RWPE2 (cell line): ENCODE results near the gene TCF15.

Experiments
- ATAC-seq: fragments of 200-7000 bp; cut with Tn5 transposase; 3 replicates; pipeline ENCODE4 v1.9.1; 2021; ENCODE audit warnings: low read depth
- DNase-seq: peaks from one replicate; pipeline ENCODE4 v3.0.0-alpha.2; 2020; ENCODE audit warnings: low spot score
- H3K27ac ChIP-seq: fragments of 450-650 bp; 2 replicates; pipeline ENCODE4 v1.5.1; 2017; ENCODE audit warnings: mild to moderate bottlenecking; ENCODE audit not compliant: poor library complexity, severe bottlenecking
- H3K27me3 ChIP-seq: fragments of 250-450 bp; sonication (Bioruptor Pico); 2 replicates; pipeline ENCODE4 v1.5.1; 2021; ENCODE audit warnings: mild to moderate bottlenecking, moderate library complexity; ENCODE audit not compliant: insufficient read depth, poor library complexity, severe bottlenecking
- H3K36me3 ChIP-seq: fragments of 250-450 bp; sonication (Bioruptor Pico); 2 replicates; pipeline ENCODE4 v1.5.1; 2020; ENCODE audit warnings: low read depth, mild to moderate bottlenecking, moderate library complexity
- H3K4me1 ChIP-seq: fragments of 250-450 bp; sonication (Bioruptor Pico); 2 replicates; pipeline ENCODE4 v1.5.1; 2021; ENCODE audit warnings: mild to moderate bottlenecking, moderate library complexity; ENCODE audit not compliant: insufficient read depth, poor library complexity, severe bottlenecking
- H3K4me3 ChIP-seq: fragments of 250-450 bp; sonication (Bioruptor Pico); 2 replicates; pipeline ENCODE4 v1.5.1; 2021; ENCODE audit warnings: mild to moderate bottlenecking, moderate library complexity; ENCODE audit not compliant: severe bottlenecking
- H3K9me3 ChIP-seq: fragments of 250-450 bp; sonication (Bioruptor Pico); 2 replicates; pipeline ENCODE4 v1.5.1; 2021; ENCODE audit warnings: mild to moderate bottlenecking, moderate library complexity; ENCODE audit not compliant: severe bottlenecking
- TF ChIP-seq, protein P1 (sequence below): fragments of 450-650 bp; IDR thresholded peaks from one replicate; pipeline ENCODE4 v1.5.1; 2017; ENCODE audit warnings: mild to moderate bottlenecking, moderate library complexity; ENCODE audit not compliant: poor library complexity, severe bottlenecking

TCF15 gene

DNA sequence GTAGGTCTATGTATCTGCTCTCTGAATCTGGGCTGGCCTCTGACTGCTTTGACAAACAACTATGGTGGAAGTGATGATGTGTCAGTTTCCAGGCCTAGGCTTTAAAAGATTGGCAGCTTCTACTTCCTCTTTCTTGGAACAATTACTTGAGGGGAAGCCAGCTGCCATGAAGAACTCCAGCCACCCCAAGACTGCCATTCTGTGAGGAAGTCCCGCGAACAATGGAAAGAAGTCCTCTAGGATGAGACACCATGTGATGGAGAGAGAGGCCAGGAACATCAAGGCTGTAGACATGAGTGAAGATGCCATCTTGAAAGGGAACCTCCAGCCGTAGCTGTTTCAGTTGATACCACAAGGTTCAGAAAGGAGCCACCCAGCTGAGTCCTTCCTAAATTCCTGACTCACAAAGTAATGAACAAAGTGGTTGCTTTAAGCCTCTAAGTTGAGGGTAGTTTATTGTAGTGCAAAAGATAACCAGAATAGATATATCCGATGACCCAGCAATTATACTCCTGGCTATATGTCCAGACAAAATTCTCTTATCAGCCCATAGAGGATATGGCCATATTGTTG lies 15.3 kb upstream of the TCF15 start:
- DNase-seq, result no peak

DNA sequence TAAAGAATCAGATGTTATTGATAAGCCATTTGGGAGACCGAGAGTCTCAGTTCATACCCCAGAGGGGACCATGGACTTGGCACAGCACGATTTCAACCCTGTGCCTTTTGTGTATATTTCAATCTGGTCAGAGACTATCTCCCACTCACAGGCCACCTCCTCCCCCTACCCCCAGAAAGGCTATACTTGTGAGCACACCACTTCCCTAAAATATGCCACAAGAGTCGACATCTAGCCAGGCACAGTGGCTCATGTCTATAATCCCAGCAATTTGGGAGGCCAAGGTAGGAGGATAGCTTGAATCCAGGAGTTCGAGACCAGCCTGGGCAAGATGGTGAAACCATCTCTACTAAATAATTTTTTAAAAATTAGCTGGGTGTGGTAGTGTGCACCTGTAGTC lies 13.6 kb upstream of the TCF15 start:
- Histone ChIP-seq H3K36me3 (no peaks in the 10 kb centered on the region), H3K4me1 (no peaks in the 10 kb centered on the region), H3K9me3 (no peaks in the 10 kb centered on the region), H3K27me3 (peaks cover 3% of the 10 kb centered on the region), H3K27ac (no peak overlapping the region), H3K4me3 (no peak overlapping the region)
- TF ChIP-seq, protein P1, sequence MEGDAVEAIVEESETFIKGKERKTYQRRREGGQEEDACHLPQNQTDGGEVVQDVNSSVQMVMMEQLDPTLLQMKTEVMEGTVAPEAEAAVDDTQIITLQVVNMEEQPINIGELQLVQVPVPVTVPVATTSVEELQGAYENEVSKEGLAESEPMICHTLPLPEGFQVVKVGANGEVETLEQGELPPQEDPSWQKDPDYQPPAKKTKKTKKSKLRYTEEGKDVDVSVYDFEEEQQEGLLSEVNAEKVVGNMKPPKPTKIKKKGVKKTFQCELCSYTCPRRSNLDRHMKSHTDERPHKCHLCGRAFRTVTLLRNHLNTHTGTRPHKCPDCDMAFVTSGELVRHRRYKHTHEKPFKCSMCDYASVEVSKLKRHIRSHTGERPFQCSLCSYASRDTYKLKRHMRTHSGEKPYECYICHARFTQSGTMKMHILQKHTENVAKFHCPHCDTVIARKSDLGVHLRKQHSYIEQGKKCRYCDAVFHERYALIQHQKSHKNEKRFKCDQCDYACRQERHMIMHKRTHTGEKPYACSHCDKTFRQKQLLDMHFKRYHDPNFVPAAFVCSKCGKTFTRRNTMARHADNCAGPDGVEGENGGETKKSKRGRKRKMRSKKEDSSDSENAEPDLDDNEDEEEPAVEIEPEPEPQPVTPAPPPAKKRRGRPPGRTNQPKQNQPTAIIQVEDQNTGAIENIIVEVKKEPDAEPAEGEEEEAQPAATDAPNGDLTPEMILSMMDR, result no peak
- DNase-seq (no peak), ATAC-seq (no peak)

More for the DNA sequence above, 15.3 kb upstream of the TCF15 start:
- Histone ChIP-seq H3K27ac (no peak overlapping the region), H3K36me3 (no peaks in the 10 kb centered on the region), H3K27me3 (peaks cover 3% of the 10 kb centered on the region), H3K4me1 (no peaks in the 10 kb centered on the region), H3K4me3 (no peak overlapping the region), H3K9me3 (no peaks in the 10 kb centered on the region)
- TF ChIP-seq, protein P1, result no peak
- no peak for ATAC-seq

DNA sequence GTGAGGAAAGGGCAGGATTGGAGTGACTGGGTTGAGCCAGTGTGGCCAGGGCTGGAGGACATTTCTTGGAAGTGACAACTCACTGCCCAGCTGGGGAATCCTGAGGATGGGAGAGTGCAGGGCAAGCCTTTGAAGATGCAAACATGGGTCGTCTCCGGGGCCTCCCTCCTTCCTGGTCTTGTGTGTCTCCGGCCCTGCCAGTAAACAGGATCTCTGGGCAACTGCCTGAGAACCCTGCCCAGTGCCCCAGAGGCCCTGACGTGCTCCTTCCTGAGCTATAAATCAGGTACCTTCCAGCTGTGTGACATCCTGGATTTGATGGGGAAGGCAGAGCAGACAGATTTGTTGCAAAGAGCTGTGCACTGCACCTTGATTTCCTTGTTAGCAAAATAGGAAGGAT lies 12.9 kb upstream of the TCF15 start:
- no peaks in the 10 kb centered on the region for H3K9me3 ChIP-seq
- ATAC-seq (no peak), DNase-seq (no peak)
- no peak overlapping the region for H3K4me3 ChIP-seq
- H3K4me1 ChIP-seq, result no peaks in the 10 kb centered on the region
- peaks cover 3% of the 10 kb centered on the region for H3K27me3 ChIP-seq
- no peaks in the 10 kb centered on the region for H3K36me3 ChIP-seq
- TF ChIP-seq, protein P1, result no peak
- H3K27ac ChIP-seq, result no peak overlapping the region

DNA sequence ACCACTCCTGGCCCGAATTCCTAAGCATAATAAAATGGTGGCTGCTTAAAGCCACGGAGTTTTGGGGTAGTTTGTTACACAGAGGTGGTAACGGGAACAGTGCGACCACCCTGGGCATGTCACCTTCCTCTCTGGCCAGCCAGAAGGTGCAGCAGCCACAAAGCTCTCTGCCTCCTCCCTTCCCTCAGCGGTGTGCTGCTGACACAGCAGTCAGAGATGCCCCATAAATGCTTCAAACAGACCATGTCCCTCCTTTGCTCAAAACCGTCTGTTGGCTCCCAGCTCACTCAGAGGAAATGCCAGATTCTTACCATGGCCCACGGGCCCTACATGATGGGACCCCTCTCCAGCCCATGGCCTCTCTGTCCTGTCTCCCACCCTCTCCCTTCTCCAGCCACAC lies 12.1 kb upstream of the TCF15 start:
- ATAC-seq, result no peak
- Histone ChIP-seq H3K9me3 (no peaks in the 10 kb centered on the region), H3K27ac (no peak overlapping the region), H3K4me3 (no peak overlapping the region), H3K4me1 (no peaks in the 10 kb centered on the region), H3K36me3 (no peaks in the 10 kb centered on the region), H3K27me3 (peaks cover 3% of the 10 kb centered on the region)
- DNase-seq, result no peak
- TF ChIP-seq, protein P1, result no peak

DNA sequence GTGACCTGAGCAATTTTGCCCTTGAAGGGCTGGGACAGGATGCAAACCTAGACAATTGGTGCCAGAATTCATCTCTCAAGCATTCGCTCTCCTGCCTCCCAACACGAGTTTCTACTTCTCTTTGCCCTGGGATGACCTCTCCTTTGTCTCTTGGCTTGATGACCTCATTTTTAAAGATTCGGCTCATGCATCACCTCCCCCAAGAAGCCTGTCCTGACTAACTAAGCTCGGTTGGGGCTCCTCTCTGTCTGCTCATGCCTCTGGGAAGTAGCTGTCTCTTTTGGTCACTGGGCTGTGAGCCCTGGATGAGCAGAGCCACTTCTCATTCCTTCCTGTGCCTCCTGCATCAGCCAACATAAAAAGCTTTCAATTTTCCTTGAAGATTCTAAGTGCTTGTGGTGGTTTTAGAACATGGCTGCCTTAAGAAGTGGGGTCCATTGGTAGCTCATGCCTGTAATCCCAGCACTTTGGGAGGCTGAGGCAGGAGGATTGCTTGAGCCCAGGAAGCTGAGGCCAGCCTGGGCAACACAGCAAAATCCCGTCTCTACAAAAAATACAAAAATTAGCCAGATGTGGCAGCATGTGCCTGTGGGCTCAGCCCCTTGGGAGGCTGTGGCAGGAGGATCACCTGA lies 11.1 kb upstream of the TCF15 start:
- Histone ChIP-seq H3K27me3 (peaks cover 3% of the 10 kb centered on the region), H3K27ac (no peak overlapping the region), H3K4me3 (no peak overlapping the region)

More for the DNA sequence above, 11.1 kb upstream of the TCF15 start:
- DNase-seq (no peak), ATAC-seq (peak; percentile 59)
- H3K36me3 ChIP-seq, result no peaks in the 10 kb centered on the region
- H3K9me3 ChIP-seq, result no peaks in the 10 kb centered on the region
- TF ChIP-seq, protein P1, result no peak
- H3K4me1 ChIP-seq, result no peaks in the 10 kb centered on the region
